GM18867 (cell line): ENCODE results near the gene KCNT2.

Source experiments
- ATAC-seq: cut with Tn5 transposase; IDR thresholded peaks from one replicate; pipeline ENCODE4 v1.9.1; 2021; ENCODE audit warnings: mild to moderate bottlenecking, moderate library complexity; ENCODE audit not compliant: unreplicated experiment

Gene KCNT2

DNA sequence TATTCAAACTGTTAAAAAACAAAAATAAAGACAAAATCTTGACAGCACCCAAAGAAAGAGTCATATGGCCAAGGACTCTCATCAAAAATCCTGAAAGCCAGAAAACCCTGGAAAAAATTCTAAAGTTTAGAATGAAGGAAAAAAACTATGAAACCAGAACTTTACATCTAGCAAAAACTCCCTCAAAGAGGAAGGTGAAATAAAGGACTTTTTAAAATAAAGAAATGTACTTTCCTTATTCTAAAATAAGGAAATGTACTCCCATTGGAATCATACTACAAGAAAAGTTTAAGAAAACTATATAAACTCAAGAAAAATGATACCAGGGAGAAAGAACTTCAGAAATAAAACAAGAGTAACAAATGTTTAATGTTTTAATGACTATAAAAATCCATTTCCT, 206.3 kb downstream of the KCNT2 start:
- ATAC-seq = no peak

DNA sequence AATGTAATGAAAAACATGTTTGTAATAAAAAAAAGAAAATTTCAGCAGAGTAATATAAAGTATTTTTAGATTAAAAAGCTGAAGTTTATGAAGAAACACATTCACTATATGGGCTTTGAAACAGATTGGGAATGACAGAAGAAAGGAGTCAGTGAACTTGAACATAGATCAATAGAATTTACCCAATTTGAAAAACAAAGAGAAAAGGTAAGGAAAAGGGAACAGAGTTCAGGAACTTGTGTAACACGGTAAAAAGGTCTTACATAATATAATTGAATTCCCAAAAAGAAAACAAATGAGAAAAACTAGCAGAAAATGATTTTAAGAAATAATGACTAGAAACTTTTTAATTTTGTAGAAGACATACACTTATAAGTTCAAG, 206.8 kb downstream of the KCNT2 start:
- ATAC-seq = no peak

DNA sequence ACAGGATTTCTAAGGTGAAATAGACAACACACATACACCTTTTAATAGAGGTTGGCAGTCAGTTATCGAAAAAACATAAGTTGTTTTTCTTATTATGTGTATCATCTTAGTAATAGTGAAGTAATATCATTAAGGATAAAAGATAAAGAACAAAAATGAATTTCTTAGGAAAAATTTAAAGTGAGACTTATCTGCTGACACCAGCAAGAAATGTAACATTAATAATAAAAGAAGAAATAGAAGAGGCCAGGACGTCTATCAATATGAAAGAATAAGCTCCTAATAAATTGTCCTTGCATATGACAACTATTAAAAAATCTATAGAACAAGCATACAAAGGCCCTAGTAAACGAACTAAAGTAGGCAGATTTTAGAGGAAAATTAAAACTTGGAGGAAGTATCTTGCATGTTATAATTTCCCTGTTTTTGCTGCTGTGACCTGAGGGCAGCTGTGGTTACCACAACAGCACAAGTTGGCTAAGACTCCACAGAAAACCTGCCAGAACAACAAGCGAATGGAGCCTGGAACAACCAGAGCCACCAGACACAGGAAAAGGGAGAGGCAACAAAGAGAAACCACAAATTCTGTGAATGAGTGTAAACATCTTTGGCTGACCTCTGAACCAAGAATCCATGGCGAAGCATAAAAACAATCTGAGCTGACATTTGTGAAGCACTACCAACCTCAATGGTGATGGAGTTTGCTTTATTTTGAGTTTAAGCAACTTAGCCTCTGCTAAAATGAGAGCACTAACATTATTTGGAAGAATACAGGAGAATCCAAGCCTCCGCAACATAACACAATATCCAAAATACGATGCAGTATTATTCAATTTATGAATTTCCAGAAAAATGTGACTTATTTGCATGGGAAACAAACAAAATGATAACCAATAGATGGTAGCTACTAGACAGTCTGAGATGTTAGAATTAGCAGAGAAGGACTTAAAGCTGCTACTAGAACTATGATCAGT, 207.5 kb downstream of the KCNT2 start:
- ATAC-seq = no peak

DNA sequence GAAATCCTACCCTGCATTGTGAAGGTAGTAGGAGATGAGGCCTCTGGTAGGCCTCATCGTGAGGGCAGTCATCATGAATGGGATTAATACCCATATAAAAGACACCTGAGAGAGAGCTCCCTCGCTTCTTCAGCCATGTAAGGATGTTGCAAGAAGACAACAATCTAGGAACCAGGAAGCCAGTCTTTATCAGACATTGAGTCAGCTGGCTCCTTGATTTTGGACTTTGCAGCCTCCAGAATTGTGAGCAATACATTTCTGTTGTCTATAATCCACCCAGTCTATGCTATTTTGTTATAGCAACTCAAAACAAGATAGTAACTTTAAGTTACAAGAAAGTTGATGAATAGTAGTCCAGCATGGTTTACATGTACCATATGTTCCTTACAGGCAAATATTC, 208.5 kb downstream of the KCNT2 start:
- ATAC-seq = no peak

DNA sequence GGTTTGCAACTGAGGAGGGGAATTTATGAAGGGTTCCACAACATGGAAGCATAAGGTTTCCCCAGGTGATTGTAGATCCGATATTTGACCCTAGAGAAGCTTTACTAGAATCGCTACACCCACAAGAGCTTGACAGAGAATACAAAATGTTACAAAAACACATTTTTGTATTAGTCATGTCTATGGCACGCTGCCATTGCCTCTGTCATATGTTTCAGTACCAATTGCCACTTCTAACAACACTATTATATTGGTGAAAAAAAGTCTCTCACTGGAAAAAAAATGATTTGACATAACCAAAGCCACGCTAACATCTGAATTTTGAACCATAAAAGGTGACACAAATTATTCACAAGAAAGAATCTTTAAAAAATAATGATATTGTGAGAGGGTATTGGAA, 214.5 kb downstream of the KCNT2 start:
- ATAC-seq = no peak

DNA sequence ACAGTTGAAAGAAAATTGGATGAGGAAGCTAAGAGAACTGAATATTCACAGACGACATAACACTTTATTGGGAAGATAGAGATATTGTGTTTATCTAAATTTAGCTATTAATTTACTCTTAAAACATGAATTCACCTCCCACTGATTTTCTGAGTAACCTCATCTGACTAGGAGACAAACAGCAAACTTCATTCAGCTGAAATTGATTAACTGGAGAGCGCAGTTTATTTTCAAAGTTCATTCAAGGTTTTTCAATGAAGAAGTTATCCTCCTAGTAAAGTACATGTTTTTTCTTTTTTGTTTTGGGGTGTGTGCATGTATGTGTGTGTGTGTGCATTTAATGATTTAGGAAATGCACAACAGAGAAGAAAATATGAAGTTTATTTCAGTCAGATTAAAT, 215.0 kb downstream of the KCNT2 start:
- ATAC-seq = no peak

DNA sequence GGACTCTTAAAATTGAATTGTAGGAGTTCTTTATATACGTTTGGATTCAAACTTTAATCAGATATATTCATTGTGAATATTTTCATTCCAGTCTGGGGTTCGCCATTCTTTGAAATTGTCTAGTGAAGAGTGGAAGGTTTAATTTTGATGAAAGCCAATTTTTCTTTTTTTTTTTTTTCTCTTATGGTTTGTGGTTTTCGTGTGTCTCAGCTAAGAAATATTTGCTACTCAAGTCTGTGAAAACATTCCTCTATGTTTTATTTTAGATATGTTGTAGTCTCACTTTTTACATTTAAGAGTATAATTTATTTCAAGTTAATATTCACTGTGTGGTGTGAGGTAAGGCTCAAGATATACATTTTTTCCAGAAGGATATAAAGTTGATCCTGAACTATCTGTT, 220.5 kb downstream of the KCNT2 start:
- ATAC-seq = no peak

DNA sequence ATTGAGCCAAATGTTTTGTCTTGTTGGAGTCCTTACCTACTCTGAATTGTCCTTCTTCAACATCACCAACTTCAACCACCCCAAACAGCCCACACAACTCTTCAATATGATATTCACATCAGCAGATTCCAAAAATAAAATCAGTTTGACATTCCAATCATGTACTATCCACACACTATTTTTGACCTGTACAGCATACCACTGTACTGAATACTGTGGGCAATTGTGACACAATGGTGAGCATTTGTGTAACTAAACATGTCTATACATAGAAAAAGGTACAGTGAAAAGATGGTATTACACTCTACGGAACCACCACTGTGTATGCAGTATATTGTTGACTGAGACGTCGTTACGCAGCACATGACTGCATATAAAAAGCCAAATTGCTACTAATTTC, 223.1 kb downstream of the KCNT2 start:
- ATAC-seq = no peak

DNA sequence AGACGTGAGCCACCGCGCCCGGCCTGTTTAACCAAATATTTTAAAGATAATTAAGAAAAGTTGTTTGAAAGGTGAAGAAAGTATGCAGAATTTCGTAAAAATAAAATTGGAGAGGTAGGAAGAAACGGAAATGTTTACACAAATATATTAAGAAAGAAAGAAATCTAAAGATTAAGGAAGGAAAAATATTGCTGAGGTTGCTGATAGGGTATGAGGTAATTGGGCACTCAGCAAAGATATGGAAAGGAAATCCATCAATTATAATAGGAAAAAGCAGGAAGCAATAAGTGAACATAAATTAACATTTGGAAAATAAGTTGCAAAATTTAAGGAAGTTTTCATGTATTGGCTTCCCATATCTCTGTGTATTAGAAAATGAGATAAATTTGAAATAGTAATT, 225.9 kb downstream of the KCNT2 start:
- no peak for ATAC-seq

DNA sequence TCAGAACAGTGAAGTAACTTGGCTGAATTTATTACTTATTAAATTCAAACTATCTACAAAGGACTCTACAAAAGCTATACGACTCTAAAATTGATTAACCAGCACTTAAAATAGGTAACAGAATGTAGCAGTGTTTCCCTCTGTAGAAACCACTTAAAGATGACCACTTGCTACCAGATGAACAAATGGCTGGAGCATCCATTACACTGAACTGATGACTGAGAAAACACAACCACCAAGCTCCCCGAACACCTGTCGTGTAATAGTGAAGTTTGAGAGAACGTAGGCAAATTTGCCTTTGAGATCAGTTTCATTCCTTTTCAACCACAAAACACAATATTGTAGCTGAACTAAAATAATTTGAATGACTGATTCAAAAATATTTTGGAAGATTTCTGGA, 226.7 kb downstream of the KCNT2 start:
- no peak for ATAC-seq

DNA sequence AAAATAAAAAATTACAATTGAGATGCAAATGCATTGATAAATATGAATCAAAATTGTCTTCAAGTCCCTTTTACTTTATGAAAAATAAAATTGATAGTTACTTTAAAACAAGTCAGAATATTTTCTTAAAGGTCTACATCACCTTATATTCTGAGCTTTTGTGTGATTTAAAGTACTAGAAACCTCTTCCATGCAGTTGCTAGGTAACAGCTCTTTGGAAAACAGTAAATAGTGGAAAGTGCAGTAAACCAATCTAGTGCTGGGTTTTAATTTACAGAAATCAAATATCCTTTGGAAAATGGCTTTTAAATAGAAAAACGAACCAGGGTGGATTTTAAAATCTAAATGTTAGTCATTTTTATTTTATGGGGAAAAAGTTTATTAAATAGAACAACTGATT, 227.9 kb downstream of the KCNT2 start:
- no peak for ATAC-seq

DNA sequence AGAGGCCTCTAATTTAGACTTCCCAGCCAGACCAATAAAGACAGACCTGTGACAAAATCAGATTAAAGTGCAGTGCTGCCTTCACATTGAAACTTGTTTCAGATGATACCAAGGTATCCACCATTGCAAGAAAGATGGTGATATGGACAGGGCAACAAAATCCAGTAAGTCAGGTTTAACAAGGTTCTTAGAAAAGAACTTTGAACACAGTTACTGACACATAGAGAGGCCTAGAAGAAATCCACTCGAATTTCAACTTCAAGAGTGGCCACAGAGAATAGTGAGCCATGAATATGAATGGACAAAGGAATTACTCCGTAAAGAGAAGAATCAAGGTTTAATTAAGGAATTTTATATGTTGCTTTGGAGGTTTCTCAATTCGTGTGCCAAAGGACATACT, 230.4 kb downstream of the KCNT2 start:
- ATAC-seq = no peak

DNA sequence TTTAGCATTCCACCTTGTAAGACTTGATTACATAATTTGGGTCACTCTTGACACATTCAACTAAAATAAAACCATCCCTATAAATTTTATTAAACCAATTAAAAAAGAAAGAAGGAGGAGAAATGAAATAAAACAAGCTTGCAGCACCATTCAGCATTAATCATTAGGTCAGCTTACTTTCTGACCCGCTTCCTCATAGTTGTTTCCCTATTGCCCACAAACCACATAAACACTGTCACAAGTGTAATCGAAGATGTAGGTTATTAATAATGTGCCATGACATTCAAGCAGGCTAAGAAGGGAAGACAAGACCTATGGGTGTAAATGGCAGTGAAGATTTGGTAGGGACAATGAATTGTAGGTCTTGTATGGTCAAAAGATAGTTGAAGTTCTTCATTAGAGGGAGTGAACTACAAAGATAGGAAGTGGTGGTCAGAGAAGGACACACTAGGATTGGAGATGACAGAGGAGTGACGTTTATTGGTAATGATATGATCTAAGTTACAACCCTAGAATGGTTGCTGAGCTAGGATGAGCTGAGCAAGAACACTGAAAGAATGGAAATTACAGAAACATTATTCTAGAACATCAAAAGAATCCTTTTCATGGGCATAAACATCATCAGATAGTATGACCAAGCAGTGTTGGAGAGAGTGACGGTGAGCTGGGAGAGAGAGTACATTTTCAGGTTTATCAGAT, 231.5 kb downstream of the KCNT2 start:
- ATAC-seq = no peak

DNA sequence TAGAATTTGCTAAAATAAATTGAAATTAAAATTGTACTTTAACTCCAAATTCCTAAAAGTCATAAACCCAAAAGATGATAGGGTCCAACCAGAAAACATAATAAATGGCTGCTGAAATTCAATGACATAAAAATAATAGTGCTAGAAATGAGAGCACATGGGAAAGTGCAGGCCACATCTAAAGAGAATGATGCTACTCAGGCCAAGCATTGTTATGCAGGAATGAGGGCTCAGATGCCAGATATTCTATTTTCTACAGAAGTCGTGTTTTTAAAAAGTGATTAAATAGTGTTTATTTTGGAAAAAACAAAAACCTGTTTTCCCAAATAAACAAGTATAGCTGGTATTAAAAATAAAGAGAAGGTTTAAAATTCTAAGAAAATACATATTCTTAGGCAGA, 234.4 kb downstream of the KCNT2 start:
- ATAC-seq = no peak

DNA sequence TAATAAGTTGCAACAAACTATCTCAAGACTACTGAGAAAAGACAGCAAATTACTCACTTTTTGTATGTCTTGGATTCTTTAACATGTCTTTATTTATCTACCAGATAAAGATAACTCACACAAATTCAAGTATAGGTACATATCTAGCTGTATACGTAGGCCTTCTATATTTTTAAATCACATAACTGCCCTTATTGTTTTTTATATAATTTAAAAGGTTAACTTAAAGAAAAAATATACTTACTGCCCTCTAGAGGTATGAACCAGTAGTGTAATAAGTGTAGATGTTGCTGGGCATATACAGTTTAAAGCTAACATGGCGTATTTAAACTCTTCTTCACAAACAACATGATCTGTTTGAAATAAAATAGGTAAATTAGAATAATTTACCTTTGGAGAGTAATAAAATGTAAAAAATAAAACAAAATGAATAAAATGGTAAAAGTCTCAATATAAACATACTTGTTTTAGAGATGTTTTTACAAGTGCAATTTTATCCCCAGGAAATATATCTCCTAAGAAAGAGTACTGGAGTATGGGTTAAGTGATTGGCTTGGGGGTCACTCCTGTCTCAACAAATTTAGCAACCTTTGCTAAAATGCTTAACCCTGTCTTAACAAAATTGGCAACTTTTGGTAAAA, 235.2 kb downstream of the KCNT2 start:
- peak; percentile 79 for ATAC-seq

DNA sequence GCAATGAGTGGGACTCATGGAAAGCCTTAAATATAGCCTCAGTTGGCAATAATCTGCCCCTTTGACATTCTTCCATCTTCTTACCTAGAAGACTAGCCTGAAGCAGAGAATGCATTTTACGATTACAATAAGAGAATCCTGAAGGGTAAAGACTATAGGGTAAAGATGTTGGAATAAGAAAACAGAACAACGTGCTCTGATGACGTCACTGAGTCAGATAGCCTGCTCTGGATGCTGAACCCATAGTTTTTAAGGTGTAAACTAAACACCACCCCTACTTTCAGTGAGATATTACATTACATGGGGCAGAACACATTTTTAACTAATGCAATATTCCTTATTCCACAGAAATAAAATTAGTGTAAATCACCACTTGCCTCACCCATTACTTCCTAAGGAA, 240.4 kb downstream of the KCNT2 start:
- ATAC-seq = no peak

DNA sequence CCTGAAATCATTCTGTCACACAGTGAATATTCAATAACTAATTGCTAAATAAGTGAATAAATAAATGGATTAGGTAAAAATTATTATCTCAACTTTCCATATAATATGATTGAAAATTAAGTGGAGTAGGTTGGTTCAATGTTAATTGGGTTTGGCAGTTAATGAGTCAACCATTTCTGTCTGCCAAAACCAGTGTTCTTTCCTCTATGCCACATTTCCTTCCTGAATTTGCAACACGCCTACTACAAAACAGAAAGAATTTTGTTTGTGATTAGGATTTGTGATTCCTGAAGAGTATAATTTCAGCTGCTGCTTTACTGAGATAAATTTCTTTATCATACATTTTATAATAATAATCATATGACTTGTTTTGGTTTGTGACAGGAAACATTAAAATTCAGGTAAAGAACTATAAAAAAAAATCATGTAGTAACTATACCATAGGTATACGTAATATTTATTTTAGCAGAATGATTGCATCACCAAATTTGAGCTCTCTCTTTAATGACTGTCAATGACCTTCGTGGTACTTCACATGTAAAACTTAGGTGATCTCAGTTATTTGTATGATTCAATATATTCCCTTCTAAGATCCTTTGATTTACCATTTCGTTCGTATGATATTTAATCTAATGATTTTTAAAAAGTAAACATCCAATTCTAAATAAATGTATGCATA, 241.3 kb downstream of the KCNT2 start:
- no peak for ATAC-seq

DNA sequence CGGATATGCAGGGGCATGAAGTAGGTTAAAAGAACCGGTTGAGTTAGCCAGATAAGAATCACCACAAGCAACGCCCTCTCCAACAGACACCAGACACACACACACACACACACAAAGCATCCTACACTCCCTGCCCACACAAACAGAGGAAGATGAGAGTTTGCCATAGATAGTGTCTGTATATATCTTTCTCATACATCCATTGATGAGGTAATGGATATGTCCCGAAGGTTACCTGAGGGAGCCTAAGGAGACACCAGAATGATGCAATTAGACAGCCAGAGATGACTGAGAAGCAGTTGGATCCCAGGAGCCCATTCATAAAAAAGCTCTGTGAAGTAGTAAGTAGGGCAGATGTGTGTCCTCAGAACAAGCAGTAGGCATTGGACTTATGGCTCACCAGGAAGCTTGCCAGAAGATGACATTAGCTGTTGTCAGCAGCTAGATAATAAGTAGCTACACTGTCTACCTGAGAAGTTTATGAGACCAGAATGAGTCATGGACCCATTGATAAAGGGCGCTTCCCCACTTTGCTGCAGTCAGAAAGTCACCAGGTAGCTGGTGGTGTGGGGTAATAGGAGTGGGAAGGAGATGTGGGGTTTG, 247.0 kb downstream of the KCNT2 start:
- ATAC-seq = no peak

DNA sequence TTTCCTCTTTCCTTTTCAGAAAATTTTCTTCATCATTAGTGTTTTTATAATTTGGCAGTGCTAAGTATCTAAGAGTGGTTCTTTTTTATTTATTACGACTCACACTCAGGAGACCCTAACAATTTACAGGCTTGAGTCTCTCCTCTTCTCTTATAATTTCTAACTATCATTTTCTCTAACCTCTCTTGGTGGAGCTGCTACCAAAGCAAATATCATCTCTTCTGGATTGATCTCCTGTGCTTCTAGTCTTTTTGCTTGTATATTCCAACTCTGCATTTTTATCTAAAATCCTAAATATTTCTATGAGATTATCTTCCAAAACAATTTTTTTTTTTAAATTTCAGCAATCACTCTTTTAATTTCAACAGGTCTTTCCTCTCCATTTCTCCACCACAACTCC, 250.3 kb downstream of the KCNT2 start:
- ATAC-seq = no peak

DNA sequence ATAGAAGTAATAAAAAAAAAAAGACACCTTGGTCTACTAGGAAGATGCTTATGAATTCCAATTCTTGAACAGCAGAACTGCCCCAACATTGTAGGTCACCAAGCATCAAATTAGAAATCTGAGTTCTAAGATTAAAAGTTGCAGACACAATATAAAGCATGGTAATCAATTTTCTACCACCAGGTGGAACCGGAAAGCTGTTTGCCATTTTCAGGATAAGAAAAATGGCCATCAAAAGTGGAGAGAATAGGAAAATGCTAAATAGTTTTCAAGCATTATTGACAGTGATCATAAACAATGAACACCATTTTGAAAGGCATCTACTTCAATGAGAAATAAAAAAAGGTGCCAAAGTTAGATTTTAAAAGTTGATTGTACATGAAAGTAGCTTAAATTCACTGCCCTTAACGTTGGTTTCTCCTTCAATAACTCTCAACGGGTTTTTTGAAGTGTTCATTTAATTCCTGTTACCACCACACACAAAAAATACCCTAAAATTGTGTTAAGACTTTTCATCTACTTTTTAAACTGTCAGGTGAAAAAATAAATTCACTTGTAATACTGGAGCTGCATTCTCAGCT, 252.9 kb downstream of the KCNT2 start:
- ATAC-seq = no peak

DNA sequence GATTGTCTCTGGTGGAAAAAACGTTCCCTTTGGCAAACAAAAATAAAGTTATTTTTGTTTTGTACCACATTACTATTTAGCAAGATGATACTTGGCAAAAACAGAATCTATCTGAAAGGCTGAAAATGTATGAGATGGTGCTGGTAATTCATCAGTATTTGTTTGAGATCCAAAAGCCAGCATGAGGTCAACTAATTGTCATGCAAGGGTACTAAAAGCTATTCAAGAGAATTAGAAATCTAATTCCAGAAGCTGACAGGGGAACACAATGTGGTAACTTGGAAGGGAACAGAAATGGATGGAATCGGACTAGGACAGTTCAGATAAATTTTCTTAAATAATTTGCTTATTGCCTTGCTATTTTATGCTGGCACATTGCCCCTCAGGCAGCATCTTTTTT, 263.8 kb downstream of the KCNT2 start:
- no peak for ATAC-seq
